ENCODE measurements around the gene SPC24.
"Not testable (repeated sequence)": the region's sequence is repeated elsewhere in the genome, so short reads cannot be mapped to it uniquely, and the experiment has no call there.

Gene SPC24

DNA sequence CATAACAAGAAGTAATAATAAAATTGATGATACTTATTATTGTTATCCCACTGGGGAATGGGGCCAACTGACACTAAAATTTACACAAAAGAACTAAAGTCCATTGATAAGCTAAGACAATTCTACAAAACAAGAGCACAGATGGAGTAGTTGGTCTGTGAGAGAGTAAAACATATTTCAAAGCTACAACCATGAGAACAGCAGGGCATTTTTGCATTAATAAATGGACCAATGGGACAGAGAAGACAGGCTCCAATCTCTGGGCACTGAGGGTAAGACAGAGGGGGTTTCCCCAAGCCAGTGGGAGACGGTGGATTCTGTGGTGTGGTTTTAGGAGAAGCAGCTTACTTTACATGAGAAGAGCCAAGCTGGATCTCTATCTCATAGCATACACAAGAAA, 27.4 kb upstream of the SPC24 start:
- TF ChIP-seq, protein P1, sequence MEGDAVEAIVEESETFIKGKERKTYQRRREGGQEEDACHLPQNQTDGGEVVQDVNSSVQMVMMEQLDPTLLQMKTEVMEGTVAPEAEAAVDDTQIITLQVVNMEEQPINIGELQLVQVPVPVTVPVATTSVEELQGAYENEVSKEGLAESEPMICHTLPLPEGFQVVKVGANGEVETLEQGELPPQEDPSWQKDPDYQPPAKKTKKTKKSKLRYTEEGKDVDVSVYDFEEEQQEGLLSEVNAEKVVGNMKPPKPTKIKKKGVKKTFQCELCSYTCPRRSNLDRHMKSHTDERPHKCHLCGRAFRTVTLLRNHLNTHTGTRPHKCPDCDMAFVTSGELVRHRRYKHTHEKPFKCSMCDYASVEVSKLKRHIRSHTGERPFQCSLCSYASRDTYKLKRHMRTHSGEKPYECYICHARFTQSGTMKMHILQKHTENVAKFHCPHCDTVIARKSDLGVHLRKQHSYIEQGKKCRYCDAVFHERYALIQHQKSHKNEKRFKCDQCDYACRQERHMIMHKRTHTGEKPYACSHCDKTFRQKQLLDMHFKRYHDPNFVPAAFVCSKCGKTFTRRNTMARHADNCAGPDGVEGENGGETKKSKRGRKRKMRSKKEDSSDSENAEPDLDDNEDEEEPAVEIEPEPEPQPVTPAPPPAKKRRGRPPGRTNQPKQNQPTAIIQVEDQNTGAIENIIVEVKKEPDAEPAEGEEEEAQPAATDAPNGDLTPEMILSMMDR (IDR thresholded peaks at IDR 0.05; ENCODE audit: low read depth, low read length): no peak
- H3K27ac ChIP-seq: no peak overlapping the region
- peaks cover 46% of the 10 kb centered on the region for H3K36me3 ChIP-seq
- H3K9me3 ChIP-seq (ENCODE audit: severe bottlenecking): no peaks in the 10 kb centered on the region
- no peak for DNase-seq
- H3K27me3 ChIP-seq (ENCODE audit: insufficient read depth, low read depth, severe bottlenecking): no peaks in the 10 kb centered on the region
- no peak overlapping the region for H3K4me3 ChIP-seq (ENCODE audit: low read depth, low read length)

DNA sequence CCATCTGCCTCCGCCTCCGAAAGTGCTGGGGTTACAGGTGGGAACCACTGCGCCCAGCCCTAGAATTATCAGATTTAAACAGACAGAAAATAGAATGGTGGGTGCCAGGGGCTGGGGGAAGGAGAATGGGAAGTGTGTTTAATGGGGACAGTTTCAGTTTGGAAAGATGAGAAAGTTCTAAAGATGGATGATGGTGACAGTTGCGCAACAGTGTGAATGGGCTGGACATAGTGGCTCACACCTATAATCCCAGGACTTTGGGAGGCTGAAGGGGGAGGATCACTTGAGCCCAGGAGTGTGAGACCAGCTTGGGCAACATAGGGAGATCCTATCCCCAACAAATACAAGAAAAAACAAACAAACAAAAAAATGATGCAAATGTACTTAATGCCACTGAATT, 25.9 kb upstream of the SPC24 start:
- Histone ChIP-seq H3K27me3 (ENCODE audit: insufficient read depth, low read depth, severe bottlenecking) (no peaks in the 10 kb centered on the region), H3K4me3 (ENCODE audit: low read depth, low read length) (no peak overlapping the region), H3K36me3 (peaks cover 50% of the 10 kb centered on the region), H3K27ac (no peak overlapping the region), H3K9me3 (ENCODE audit: severe bottlenecking) (no peaks in the 10 kb centered on the region)
- TF ChIP-seq, protein P1 (IDR thresholded peaks at IDR 0.05; ENCODE audit: low read depth, low read length): no peak
- DNase-seq: no peak

DNA sequence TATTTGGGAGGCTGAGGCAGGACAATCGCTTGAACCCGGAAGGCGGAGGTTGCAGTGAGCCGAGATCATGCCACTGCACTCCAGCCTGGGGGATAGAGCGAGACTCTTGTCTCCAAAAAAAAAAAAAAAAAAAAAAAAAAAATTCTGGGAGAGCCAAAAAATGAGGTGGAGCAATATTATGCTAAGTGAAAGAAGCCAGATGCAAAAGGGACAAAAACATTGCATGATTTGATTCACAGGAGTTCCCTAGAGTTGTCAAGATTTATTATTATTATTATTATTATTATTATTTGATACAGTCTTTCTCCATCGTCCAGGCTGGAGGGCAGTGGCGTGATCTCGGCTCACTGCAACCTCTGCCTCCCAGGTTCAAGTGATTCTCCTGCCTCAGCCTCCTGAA, 25.4 kb upstream of the SPC24 start:
- not testable (repeated sequence) for H3K9me3 ChIP-seq (ENCODE audit: severe bottlenecking); H3K27ac ChIP-seq; H3K27me3 ChIP-seq (ENCODE audit: insufficient read depth, low read depth, severe bottlenecking); DNase-seq; H3K4me3 ChIP-seq (ENCODE audit: low read depth, low read length)
- H3K36me3 ChIP-seq: peaks cover 53% of the 10 kb centered on the region

DNA sequence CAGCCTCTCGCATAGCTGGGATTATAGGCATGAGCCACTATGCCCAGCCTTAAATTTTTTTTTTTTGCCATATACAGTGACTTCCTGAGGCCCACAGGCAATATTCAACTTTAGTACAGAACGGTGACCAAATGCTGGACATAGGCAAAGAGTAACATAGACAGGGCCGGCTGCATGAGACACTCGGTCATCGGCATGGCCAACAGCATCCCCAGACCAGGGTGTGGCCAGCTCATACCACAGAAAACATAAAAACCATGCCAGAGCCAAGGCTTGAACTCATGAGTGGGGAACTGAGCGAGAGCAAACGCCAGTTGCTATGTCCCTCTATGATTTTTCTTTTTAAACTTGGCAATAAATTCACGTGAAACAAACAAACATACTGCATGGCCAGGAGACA, 24.8 kb upstream of the SPC24 start:
- Histone ChIP-seq H3K4me3 (ENCODE audit: low read depth, low read length) (no peak overlapping the region), H3K27ac (no peak overlapping the region), H3K27me3 (ENCODE audit: insufficient read depth, low read depth, severe bottlenecking) (no peaks in the 10 kb centered on the region), H3K36me3 (peaks cover 51% of the 10 kb centered on the region), H3K9me3 (ENCODE audit: severe bottlenecking) (no peaks in the 10 kb centered on the region)
- TF ChIP-seq, protein P1 (IDR thresholded peaks at IDR 0.05; ENCODE audit: low read depth, low read length): no peak
- DNase-seq: no peak

DNA sequence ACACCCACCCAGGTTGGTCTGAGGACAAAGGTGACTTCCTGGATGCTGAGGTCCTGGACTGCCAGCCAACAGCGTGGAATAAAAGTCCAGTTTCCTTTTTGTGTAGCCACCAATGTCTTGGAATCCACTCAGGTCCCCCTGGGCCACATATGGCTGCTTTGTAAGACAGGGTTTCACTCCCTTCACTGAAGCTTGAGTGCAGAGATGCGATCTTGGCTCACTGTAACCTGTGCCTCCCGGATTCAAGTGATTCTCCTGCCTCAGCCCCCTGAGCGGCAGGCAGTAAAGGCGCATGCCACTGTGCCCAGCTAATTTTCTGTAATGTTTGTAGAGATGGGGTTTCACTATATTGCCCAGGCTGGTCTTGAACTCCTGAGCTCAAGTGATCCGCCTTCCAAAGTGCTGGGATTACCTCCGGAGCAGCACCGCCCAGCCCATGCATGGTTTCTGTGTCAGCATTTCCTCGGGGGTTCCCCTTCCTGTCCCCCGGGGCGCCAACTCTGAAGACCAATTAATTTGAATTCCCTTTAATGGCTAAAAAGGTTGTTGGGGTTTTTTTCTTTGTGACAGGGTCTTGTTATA, 24.2 kb upstream of the SPC24 start:
- peaks cover 54% of the 10 kb centered on the region for H3K36me3 ChIP-seq

DNA sequence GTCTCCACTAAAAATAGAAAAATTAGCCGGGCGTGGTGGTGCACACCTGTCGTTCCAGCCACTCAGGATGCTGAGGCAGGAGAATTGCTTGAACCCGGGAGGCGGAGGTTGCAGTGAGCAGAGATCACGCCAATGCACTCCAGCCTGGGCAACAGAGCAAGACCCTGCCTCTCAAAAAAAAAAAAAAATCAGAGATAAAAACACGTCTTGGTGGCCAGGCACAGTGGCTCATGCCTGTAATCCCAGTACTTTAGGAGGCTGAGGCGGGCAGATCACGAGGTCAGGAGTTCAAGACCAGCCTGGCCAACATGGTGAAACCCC, 23.5 kb upstream of the SPC24 start:
- not testable (repeated sequence) for H3K27ac ChIP-seq; H3K9me3 ChIP-seq (ENCODE audit: severe bottlenecking); H3K4me3 ChIP-seq (ENCODE audit: low read depth, low read length); DNase-seq; H3K27me3 ChIP-seq (ENCODE audit: insufficient read depth, low read depth, severe bottlenecking)
- peaks cover 61% of the 10 kb centered on the region for H3K36me3 ChIP-seq

More for the DNA sequence above, 24.2 kb upstream of the SPC24 start:
- Histone ChIP-seq H3K4me3 (ENCODE audit: low read depth, low read length) (no peak overlapping the region), H3K27ac (no peak overlapping the region), H3K27me3 (ENCODE audit: insufficient read depth, low read depth, severe bottlenecking) (no peaks in the 10 kb centered on the region), H3K9me3 (ENCODE audit: severe bottlenecking) (no peaks in the 10 kb centered on the region)
- no peak for DNase-seq
- TF ChIP-seq, protein P1 (IDR thresholded peaks at IDR 0.05; ENCODE audit: low read depth, low read length): no peak

DNA sequence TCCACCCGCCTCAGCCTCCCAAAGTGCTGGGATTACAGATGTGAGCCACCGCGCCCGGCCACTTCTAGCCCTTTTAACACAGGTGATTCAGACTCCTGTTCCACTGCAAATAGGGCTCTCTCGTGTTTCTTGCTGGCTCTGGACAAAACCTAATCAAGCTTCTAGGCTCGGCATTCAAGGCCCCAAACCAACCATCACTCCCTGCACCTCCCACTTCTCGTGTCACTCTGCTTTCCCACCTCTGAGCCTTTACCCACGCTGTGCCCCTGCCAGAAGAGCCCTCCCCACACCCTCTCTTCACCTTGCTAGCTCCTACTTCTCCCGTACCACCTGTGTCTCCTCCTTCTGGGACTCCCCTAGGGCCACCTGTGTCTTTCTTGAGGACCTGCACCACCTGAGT, 22.0 kb upstream of the SPC24 start:
- H3K27me3 ChIP-seq (ENCODE audit: insufficient read depth, low read depth, severe bottlenecking): no peaks in the 10 kb centered on the region
- H3K4me3 ChIP-seq (ENCODE audit: low read depth, low read length): no peak overlapping the region
- TF ChIP-seq, protein P1 (IDR thresholded peaks at IDR 0.05; ENCODE audit: low read depth, low read length): no peak
- H3K9me3 ChIP-seq (ENCODE audit: severe bottlenecking): no peaks in the 10 kb centered on the region
- no peak for DNase-seq
- H3K36me3 ChIP-seq: peaks cover 65% of the 10 kb centered on the region
- H3K27ac ChIP-seq: no peak overlapping the region
